Breast epithelium (tissue), 4 donors: Measurements from ENCODE around the gene AMZ1. TPM values are rescaled to one million over a fixed set of nuclear protein-coding genes. Genes with fewer than 3 reads are reported as not detected.
A peak's percentile ranks its signal among the peaks of the same experiment; 100 is the strongest.
"Not testable (repeated sequence)": the region's sequence is repeated elsewhere in the genome, so short reads cannot be mapped to it uniquely, and the experiment has no call there.

Experiments used
- DNase-seq, 2 donors: peaks; one replicate each; pipeline ENCODE4 v3.0.0-alpha.2; 2019; ENCODE audit warnings: low spot score in 2 of 2
- H3K27ac ChIP-seq, 2 donors: fragments of 200-600 bp; sonication (generic) in 1 of 2; one replicate each; pipeline ENCODE4 v1.5.1; 2016 to 2019; ENCODE audit warnings: mild to moderate bottlenecking in 1 of 2
- H3K27me3 ChIP-seq, 2 donors: fragments of 200-600 bp; sonication (generic) in 1 of 2; one replicate each; pipeline versions ENCODE4 v1.5.1 to v1.6.0; 2017 to 2019; ENCODE audit warnings: control low read depth in 1 of 2, mild to moderate bottlenecking in 1 of 2
- H3K36me3 ChIP-seq: fragments of 200-600 bp; one replicate; pipeline ENCODE4 v1.5.1; 2019
- H3K4me1 ChIP-seq, 2 donors: fragments of 200-600 bp; sonication (generic); one replicate each; pipeline ENCODE4 v1.5.1; 2016 to 2019; ENCODE audit warnings: control low read depth in 1 of 2
- H3K4me3 ChIP-seq, 3 donors: fragments of 200-600 bp; sonication (generic); 1 replicate in 2 of 3; 2 replicates in 1 of 3; pipeline ENCODE4 v1.5.1; 2016 to 2019; ENCODE audit warnings: mild to moderate bottlenecking in 3 of 3, moderate library complexity in 2 of 3
- H3K9me3 ChIP-seq, 2 donors: fragments of 200-600 bp; sonication (generic) in 1 of 2; one replicate each; pipeline ENCODE4 v1.5.1; 2016 to 2019; ENCODE audit warnings: control low read depth in 1 of 2
- POLR2A ChIP-seq: fragments of 450-650 bp; IDR thresholded peaks from one replicate; pipeline ENCODE4 v1.6.1; 2016; ENCODE audit warnings: antibody characterized with exemption, mild to moderate bottlenecking, moderate library complexity
- POLR2AphosphoS5 ChIP-seq, 3 donors: sonication (generic); formaldehyde crosslinking; IDR thresholded peaks; one replicate each; pipeline ENCODE4 v1.6.1; 2017; ENCODE audit warnings: antibody characterized with exemption in 3 of 3
- intact Hi-C: fragments of 100-400 bp; cut with DNase I; formaldehyde crosslinking; loops from one replicate; pipeline ENCODE4 v1.15.1; 2023; ENCODE audit warnings: low total_unique reads
- total RNA-seq, 3 donors: library from RNA; depleted of rRNA; stranded (reverse); fragments of >200 nt; gene quantifications; one replicate each; pipeline ENCODE4 v1.1.0, GENCODE V29; 2016
- TF ChIP-seq, protein P1 (sequence below), 3 donors: fragments of 450-650 bp; IDR thresholded peaks; one replicate each; pipeline ENCODE4 v1.5.1; 2016 to 2017; ENCODE audit warnings: antibody characterized with exemption in 3 of 3, mild to moderate bottlenecking in 3 of 3, moderate library complexity in 3 of 3

AMZ1 gene
- total RNA-seq, 3 donors from 2014 or later: 0.16 to 0.88 (median 0.33) TPM

DNA sequence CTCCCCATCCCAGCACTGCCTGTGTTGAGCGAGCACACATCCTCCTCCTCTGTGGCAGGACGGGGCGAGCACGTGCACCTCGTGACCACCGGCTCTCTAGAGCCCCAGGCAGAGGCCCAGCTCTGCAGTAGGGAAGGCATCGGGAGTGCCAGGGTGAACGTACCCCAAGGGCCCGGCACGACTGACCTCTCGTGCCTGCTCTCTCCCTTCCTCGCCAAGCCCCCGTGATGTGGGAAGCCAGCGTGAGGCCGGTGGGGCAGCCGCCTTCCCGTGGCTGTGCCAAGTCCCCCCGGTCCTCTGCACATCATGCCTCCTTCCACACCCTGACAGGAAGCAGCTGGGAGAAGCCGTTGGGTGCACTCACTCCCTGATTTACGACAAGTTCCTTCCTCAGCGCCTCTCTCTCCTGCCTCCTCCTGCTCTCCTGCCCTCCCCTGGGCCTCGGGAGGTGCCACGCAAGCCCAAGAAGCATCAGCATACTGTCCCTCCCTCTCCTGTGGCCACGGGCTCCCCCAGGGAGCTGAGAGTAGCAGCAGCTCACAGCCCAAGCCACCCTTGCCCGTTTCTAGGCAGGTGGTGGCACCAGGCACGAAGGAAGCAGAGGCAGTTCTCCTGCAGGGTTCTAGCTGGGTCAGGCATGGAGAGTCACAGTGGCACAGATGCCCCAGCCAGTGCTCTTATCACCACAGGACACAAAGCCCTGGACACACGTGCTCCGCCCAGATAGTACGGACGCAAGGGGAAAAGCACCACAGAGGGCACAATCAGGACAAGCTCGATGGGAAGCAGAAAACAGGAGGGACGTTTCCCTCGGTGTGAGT, 47.0 kb downstream of the AMZ1 start:
- no peak for DNase-seq
- H3K27ac ChIP-seq: peak overlapping the region in 1 of 2 donors; percentile 58
- intact Hi-C loops: no loop called here
- no peaks in the 10 kb centered on the region for H3K9me3 ChIP-seq
- H3K36me3 ChIP-seq: no peaks in the 10 kb centered on the region
- no peaks in the 10 kb centered on the region for H3K4me1 ChIP-seq
- no peak overlapping the region for H3K4me3 ChIP-seq
- H3K27me3 ChIP-seq: no peaks in the 10 kb centered on the region
- TF ChIP-seq POLR2A (no peak), POLR2AphosphoS5 (IDR thresholded peaks at IDR 0.05) (no peak)
- TF ChIP-seq, protein P1, sequence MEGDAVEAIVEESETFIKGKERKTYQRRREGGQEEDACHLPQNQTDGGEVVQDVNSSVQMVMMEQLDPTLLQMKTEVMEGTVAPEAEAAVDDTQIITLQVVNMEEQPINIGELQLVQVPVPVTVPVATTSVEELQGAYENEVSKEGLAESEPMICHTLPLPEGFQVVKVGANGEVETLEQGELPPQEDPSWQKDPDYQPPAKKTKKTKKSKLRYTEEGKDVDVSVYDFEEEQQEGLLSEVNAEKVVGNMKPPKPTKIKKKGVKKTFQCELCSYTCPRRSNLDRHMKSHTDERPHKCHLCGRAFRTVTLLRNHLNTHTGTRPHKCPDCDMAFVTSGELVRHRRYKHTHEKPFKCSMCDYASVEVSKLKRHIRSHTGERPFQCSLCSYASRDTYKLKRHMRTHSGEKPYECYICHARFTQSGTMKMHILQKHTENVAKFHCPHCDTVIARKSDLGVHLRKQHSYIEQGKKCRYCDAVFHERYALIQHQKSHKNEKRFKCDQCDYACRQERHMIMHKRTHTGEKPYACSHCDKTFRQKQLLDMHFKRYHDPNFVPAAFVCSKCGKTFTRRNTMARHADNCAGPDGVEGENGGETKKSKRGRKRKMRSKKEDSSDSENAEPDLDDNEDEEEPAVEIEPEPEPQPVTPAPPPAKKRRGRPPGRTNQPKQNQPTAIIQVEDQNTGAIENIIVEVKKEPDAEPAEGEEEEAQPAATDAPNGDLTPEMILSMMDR (IDR thresholded peaks at IDR 0.05): no peak

DNA sequence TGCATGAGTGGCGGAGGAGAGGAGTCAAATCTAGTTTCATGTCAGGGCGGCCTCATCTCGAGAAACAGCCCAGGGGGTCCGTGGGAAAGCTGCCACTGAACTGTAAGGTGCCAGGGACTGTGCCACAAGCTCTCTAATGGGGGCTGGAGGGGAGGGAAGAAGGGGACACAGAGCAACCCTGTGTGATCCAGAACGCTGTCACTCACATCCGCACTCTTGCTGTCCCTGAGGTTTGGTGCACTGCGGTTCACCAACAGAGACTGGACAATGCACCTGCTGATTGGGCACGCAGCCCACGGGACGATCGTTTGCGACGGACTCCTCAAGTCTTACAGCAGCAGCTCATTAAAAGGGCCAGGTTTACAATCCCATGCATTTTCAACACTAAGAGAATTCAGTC, 47.7 kb downstream of the AMZ1 start:
- no peak for DNase-seq
- Histone ChIP-seq H3K27ac (no peak overlapping the region), H3K4me3 (no peak overlapping the region), H3K36me3 (no peaks in the 10 kb centered on the region), H3K27me3 (no peaks in the 10 kb centered on the region), H3K9me3 (no peaks in the 10 kb centered on the region), H3K4me1 (no peaks in the 10 kb centered on the region)
- intact Hi-C loops: no loop called here
- TF ChIP-seq, protein P1 (IDR thresholded peaks at IDR 0.05): no peak
- TF ChIP-seq POLR2A: no peak
- no peak for TF ChIP-seq POLR2AphosphoS5 (IDR thresholded peaks at IDR 0.05)

DNA sequence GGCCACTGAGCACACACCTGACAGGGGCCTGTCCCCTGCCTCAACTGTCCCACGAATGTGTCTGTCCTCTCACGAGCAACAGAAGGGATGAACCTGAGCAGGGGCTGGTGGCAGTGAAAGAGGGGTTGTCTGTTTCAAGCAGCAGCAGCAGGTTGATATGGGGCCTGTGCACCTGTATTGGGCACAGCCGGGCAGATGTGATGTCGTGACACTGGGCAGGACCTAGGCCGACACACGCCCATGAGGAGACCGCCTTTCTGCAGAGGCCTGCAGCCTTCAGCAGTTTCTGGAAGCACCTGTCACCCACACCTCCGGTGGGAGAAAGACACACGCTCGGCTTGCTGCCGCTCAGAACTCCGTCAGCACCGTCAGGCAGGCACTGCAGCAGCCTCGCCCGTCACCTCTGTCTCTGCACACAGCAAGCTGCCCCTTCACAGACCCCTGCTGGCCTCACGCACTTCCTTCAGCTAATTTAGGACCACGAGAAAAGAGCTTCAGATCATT, 48.5 kb downstream of the AMZ1 start:
- TF ChIP-seq POLR2A (no peak), POLR2AphosphoS5 (IDR thresholded peaks at IDR 0.05) (no peak)
- TF ChIP-seq, protein P1 (IDR thresholded peaks at IDR 0.05): no peak
- no peaks in the 10 kb centered on the region for H3K9me3 ChIP-seq
- H3K4me1 ChIP-seq: no peaks in the 10 kb centered on the region
- H3K4me3 ChIP-seq: no peak overlapping the region
- H3K27me3 ChIP-seq: no peaks in the 10 kb centered on the region
- no peak overlapping the region for H3K27ac ChIP-seq
- H3K36me3 ChIP-seq: no peaks in the 10 kb centered on the region
- intact Hi-C loops: no loop called here
- no peak for DNase-seq

DNA sequence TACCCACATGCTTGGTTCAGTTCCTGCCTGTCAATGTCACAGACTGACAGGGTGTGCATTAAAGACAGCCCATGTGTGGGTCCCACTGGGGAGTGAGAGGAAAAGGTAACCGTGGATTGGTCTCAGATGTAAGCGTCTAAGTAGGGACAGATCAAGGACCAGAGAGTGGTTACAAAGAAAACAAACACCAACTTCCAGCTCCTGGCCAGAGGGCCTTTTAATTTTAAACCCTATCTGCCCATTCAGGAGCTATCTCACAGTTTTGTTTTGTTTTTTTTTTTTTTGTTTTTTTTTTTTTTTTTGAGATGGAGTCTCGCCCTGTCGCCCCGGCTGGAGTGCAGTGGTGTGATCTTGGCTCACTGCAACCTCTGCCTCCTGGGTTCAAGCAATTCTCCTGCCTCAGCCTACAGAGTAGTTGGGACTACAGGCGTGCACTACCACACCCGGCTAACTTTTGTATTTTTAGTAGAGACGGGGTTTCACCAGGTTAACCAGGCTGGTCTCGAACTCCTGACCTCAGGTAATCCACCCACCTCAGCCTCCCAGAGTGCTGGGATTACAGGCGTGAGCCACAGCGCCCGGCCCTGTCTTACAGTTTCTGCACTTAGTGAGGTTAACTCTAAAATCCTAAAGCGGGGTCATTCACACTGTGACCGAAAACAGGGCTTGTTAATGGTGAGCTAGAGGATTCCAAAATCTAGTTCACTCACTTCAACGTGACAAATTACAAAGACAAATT, 49.2 kb downstream of the AMZ1 start:
- H3K4me1 ChIP-seq, H3K36me3 ChIP-seq, H3K27ac ChIP-seq, H3K27me3 ChIP-seq, intact Hi-C loops, H3K9me3 ChIP-seq, DNase-seq, H3K4me3 ChIP-seq: not testable (repeated sequence)

DNA sequence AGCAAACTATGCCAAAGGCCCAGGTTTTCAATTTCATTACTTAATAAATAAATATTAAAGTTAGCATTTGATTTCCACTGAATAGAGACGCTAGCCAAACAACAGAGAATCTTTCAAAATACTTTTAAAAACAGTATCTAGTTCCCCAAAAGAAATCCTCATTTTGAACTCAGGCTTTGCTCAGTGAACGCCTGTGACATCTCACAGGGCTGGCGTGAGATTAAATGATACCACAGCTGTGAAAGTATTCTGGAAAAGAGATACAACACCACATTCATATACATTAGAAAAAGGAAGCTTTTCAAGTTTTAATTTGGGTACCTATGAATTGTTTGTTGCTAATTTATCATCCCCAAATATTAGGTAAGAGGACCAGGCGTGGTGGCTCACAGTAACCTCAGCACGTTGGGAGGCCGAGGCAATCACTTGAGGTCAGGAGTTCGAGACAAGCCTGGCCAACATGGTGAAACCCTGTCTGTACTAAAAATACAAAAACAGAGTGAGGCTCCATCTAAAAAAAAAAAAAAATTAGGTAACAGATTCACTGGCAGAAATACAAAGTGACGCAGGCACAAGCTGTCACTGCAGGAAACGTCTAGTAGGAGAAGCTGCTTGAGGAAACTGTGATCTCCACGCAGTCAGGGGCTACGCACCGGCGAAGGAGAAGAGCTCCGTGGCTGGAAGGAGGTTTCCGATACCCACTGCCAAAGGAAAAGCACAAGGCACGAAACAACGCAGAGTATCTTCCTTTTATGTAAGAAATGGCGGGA, 50.0 kb downstream of the AMZ1 start:
- H3K27ac ChIP-seq: no peak overlapping the region
- no peaks in the 10 kb centered on the region for H3K27me3 ChIP-seq
- H3K36me3 ChIP-seq: no peaks in the 10 kb centered on the region
- TF ChIP-seq POLR2AphosphoS5 (IDR thresholded peaks at IDR 0.05): no peak
- TF ChIP-seq, protein P1 (IDR thresholded peaks at IDR 0.05): no peak
- no peak for TF ChIP-seq POLR2A
- H3K9me3 ChIP-seq: no peaks in the 10 kb centered on the region
- DNase-seq: no peak
- H3K4me1 ChIP-seq: no peaks in the 10 kb centered on the region
- intact Hi-C loops: no loop called here
- H3K4me3 ChIP-seq: no peak overlapping the region
